CD4-positive, alpha-beta T cell (primary cell): ENCODE results near the gene SPTLC1. TPM values are rescaled to one million over a fixed set of nuclear protein-coding genes. Genes with fewer than 3 reads are reported as not detected.

Source experiments
- ATAC-seq: fragments of 200-7000 bp; cut with Tn5 transposase; one replicate; pipeline ENCODE4 v1.10.0; 2022; ENCODE audit warnings: mild to moderate bottlenecking; ENCODE audit not compliant: poor library complexity
- CTCF ChIA-PET: fragments of 350-600 bp; sonication (Branson Sonifier 250); formaldehyde crosslinking; loops from one replicate; lab custom pipeline; 2021; ENCODE audit warnings: antibody characterized with exemption, inconsistent platforms; lab: Charles Lee
- POLR2A ChIA-PET: fragments of 350-600 bp; sonication (Branson Sonifier 250); formaldehyde crosslinking; loops from one replicate; lab custom pipeline; 2021; ENCODE audit warnings: antibody characterized with exemption, inconsistent platforms; lab: Charles Lee
- DNase-seq, 14 experiments: peaks; one replicate each; pipeline ENCODE4 v3.0.0-alpha.2; 2013 to 2020; ENCODE audit warnings: mixed read lengths in 2 of 14
- H3K27ac ChIP-seq, 2 donors: one replicate each; pipeline versions ENCODE4 v1.5.1 to v1.7.0; 2013; ENCODE audit warnings: low read length in 2 of 2, low read depth in 1 of 2, mild to moderate bottlenecking in 1 of 2
- H3K27me3 ChIP-seq, 2 experiments: 1 replicate in 1 of 2; 2 replicates in 1 of 2; pipeline versions ENCODE4 v1.6.1 to v1.7.0; 2013; ENCODE audit warnings: low read length in 2 of 2, control low read depth in 1 of 2, mild to moderate bottlenecking in 1 of 2, moderate library complexity in 1 of 2; ENCODE audit not compliant: insufficient read depth in 2 of 2, control insufficient read depth in 1 of 2
- H3K36me3 ChIP-seq: one replicate; pipeline ENCODE4 v1.6.1; 2013; ENCODE audit warnings: low read length, control low read depth; ENCODE audit not compliant: insufficient read depth
- H3K4me1 ChIP-seq: one replicate; pipeline ENCODE4 v1.6.1; 2013; ENCODE audit warnings: low read length, control low read depth; ENCODE audit not compliant: insufficient read depth
- H3K4me3 ChIP-seq: one replicate; pipeline ENCODE4 v1.5.1; 2013; ENCODE audit warnings: mild to moderate bottlenecking, low read length, moderate library complexity
- H3K9me3 ChIP-seq, 2 experiments: 1 replicate in 1 of 2; 2 replicates in 1 of 2; pipeline versions ENCODE4 v1.6.1 to v1.7.0; 2013; ENCODE audit warnings: low read length in 2 of 2, mild to moderate bottlenecking in 2 of 2, control low read depth in 1 of 2, moderate library complexity in 1 of 2; ENCODE audit not compliant: control insufficient read depth in 1 of 2, insufficient read depth in 1 of 2
- H3K27ac Mint-ChIP-seq: one replicate; pipeline ENCODE4 v1.8.0; 2020; ENCODE audit warnings: mixed read lengths
- H3K27me3 Mint-ChIP-seq: one replicate; pipeline ENCODE4 v1.8.0; 2021; ENCODE audit warnings: mixed read lengths
- H3K36me3 Mint-ChIP-seq: one replicate; pipeline ENCODE4 v1.8.0; 2021; ENCODE audit warnings: low read depth, mixed read lengths
- H3K4me1 Mint-ChIP-seq: one replicate; pipeline ENCODE4 v1.8.0; 2021; ENCODE audit warnings: low read depth, mixed read lengths
- H3K4me3 Mint-ChIP-seq: one replicate; pipeline ENCODE4 v1.8.0; 2020; ENCODE audit warnings: mild to moderate bottlenecking, mixed read lengths
- H3K9me3 Mint-ChIP-seq: one replicate; pipeline ENCODE4 v1.8.0; 2020; ENCODE audit warnings: mixed read lengths
- CTCF ChIP-seq: fragments of 200-600 bp; IDR thresholded peaks from one replicate; pipeline ENCODE4 v1.8.0; 2022; ENCODE audit warnings: antibody characterized with exemption, mild to moderate bottlenecking
- intact Hi-C, 2 experiments: fragments of 100-400 bp; cut with DNase I in 1 of 2; cut with micrococcal nuclease in 1 of 2; formaldehyde crosslinking; loops; one replicate each; pipeline versions ENCODE4 v1.15.1 to v1.9.0; 2023 to 2025; cut with DNase I, micrococcal nuclease
- total RNA-seq, 174 experiments: library from RNA in 2 of 174; stranded (reverse) in 2 of 174; gene quantifications; one replicate each; pipeline ENCODE4 v1.2.3 and lab custom pipeline; 2021 to 2026

SPTLC1 gene
- total RNA-seq, 2 experiments from 2014 or later, result 40.9 to 43.0 TPM

DNA sequence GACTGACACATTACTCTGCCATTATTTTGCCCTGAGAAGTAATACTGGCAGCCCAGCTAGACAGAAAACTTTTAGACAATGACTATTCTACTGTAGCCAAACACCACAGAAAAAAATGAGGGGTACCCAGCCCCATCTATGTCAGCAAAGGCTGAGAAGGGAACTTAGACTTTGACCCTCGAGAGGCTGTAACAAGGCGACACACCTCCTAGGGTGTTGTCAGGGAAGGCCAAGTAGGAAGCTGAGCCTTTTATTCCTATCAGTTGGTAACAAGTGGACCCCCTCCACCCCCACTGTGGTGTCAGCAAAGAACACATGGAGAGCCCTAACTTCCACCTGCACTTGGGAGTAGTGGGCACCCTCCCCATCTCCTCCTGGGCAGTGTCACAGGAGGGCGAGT is 55.6 kb downstream of the SPTLC1 start:
- no peaks in the 10 kb centered on the region for H3K27me3 Mint-ChIP-seq
- no peak for ATAC-seq
- no peak for TF ChIP-seq CTCF
- no peak for DNase-seq
- intact Hi-C loops, result no loop called here
- H3K27ac Mint-ChIP-seq, result no peak overlapping the region
- H3K4me1 ChIP-seq, result no peaks in the 10 kb centered on the region
- no peak overlapping the region for H3K4me3 ChIP-seq
- no peak overlapping the region for H3K4me3 Mint-ChIP-seq
- H3K9me3 ChIP-seq, result peaks cover 3 to 27% of the 10 kb centered on the region in 2 experiments
- POLR2A ChIA-PET, result no interaction called here
- H3K27ac ChIP-seq, result no peak overlapping the region
- peaks cover 64% of the 10 kb centered on the region for H3K36me3 ChIP-seq
- H3K4me1 Mint-ChIP-seq, result peaks cover 14% of the 10 kb centered on the region
- CTCF ChIA-PET, result no interaction called here
- H3K9me3 Mint-ChIP-seq, result peaks cover 23% of the 10 kb centered on the region
- H3K27me3 ChIP-seq, result no peaks in the 10 kb centered on the region
- peaks cover 98% of the 10 kb centered on the region for H3K36me3 Mint-ChIP-seq

DNA sequence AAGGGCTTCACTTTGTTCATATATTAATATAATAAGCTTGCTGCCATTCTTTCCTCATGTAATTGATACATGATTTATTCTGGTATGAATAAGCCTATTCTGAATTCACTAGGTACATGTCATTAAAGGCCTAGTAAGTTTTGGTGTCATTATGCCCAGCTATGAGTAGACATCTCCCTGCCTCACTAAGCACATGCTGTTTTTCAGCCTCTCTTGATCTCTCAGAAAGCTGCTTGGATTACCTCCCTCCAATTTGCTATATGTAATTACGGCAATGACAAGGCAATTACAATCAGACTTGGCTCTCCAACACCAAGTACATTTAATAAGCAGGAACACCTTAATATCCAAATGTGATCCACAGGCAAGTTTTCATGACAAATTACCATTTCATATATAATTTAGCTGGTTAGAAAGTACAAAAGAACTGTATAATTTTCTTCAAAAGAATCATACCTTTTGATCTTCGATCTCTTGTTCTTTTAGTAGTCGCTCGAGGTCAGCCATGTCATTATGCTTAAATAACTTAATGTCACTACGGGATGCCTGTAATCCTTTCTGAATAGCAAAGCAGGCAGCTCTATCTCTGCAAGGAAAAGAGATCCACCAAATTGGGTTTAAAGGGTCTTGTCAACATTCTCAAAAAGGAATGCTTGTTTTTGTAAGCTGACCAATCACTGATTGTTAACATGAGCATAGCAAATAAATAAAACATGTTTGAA is 56.3 kb downstream of the SPTLC1 start:
- ChIA-PET POLR2A (no interaction called here), CTCF (no interaction called here)
- ATAC-seq (no peak), DNase-seq (no peak)
- Mint-ChIP-seq H3K4me1 (peaks cover 14% of the 10 kb centered on the region), H3K36me3 (peaks cover 98% of the 10 kb centered on the region), H3K27me3 (no peaks in the 10 kb centered on the region), H3K9me3 (peaks cover 23% of the 10 kb centered on the region), H3K4me3 (no peak overlapping the region), H3K27ac (no peak overlapping the region)
- no peak for TF ChIP-seq CTCF
- Histone ChIP-seq H3K27ac (no peak overlapping the region), H3K9me3 (peaks cover 3 to 23% of the 10 kb centered on the region in 2 experiments), H3K4me3 (no peak overlapping the region), H3K27me3 (no peaks in the 10 kb centered on the region), H3K36me3 (peaks cover 62% of the 10 kb centered on the region), H3K4me1 (no peaks in the 10 kb centered on the region)
- intact Hi-C loops, result no loop called here

DNA sequence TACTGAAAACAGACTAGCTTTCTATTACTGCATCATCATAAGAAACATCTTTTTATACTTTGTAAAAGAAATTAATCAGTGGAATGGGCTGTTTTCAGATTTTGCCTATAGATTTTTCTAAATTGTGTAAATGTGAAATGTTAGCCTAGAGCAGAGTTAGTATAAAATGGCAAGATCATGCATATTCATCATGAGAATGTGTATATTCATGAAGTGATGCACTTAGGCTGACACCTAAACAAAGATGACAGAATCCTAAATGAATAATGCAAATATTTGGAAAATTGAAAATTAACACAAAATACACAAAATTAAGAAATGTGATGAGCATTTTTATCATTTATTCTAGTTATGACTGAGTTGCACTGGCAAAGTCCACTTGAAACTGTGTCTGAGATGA is 57.2 kb downstream of the SPTLC1 start:
- Mint-ChIP-seq H3K9me3 (peaks cover 17% of the 10 kb centered on the region), H3K27me3 (no peaks in the 10 kb centered on the region), H3K4me3 (no peak overlapping the region), H3K27ac (no peak overlapping the region), H3K4me1 (peaks cover 14% of the 10 kb centered on the region), H3K36me3 (peaks cover 98% of the 10 kb centered on the region)
- Histone ChIP-seq H3K4me3 (no peak overlapping the region), H3K27ac (no peak overlapping the region), H3K27me3 (no peaks in the 10 kb centered on the region), H3K36me3 (peaks cover 54% of the 10 kb centered on the region), H3K9me3 (peaks cover 3 to 19% of the 10 kb centered on the region in 2 experiments), H3K4me1 (no peaks in the 10 kb centered on the region)
- no peak for TF ChIP-seq CTCF
- CTCF ChIA-PET, result no interaction called here
- intact Hi-C loops, result no loop called here
- DNase-seq (no peak), ATAC-seq (no peak)
- POLR2A ChIA-PET, result no interaction called here
